IMR-90 (cell line): ENCODE results near the gene ELK3. TPM values are rescaled to one million over a fixed set of nuclear protein-coding genes. Genes with fewer than 3 reads are reported as not detected.
A peak's percentile ranks its signal among the peaks of the same experiment; 100 is the strongest.

ENCODE experiments used
- ATAC-seq: fragments of 200-7000 bp; cut with Tn5 transposase; 2 replicates; pipeline ENCODE4 v1.9.1; 2020; ENCODE audit warnings: low read depth, mild to moderate bottlenecking, moderate library complexity
- BruUV-seq: library from RNA; stranded (reverse); fragments of 400-500 nt; replicated peaks from 2 replicates; lab custom pipeline; 2021; lab: Mats Ljungman, UMichigan
- CTCF ChIA-PET: fragments of 300-600 bp; formaldehyde crosslinking; extraction: SDS; loops from one replicate; lab custom pipeline; 2021; ENCODE audit warnings: antibody characterized with exemption; lab: Yijun Ruan, JAX
- POLR2A ChIA-PET: fragments of 300-600 bp; sonication (Branson Sonifier 250); formaldehyde crosslinking; loops from one replicate; lab custom pipeline; 2022; ENCODE audit warnings: antibody characterized with exemption; ENCODE audit not compliant: unreplicated experiment; lab: Charles Lee
- DNase-seq: peaks from one replicate; pipeline ENCODE4 v3.0.0; 2013
- H2AFZ ChIP-seq: replicated peaks from 2 replicates; pipeline ENCODE3; 2013; ENCODE audit warnings: low read length, mild to moderate bottlenecking; ENCODE audit not compliant: poor library complexity
- H2AK5ac ChIP-seq: 2 replicates; pipeline ENCODE4 v1.6.1; 2013; ENCODE audit warnings: low read depth, low read length, inconsistent platforms
- H2AK9ac ChIP-seq: replicated peaks from 2 replicates; pipeline ENCODE3; 2013; ENCODE audit warnings: mild to moderate bottlenecking, low read depth, low read length, moderate library complexity; ENCODE audit not compliant: poor library complexity
- H2BK120ac ChIP-seq: 2 replicates; pipeline ENCODE4 v1.6.1; 2013; ENCODE audit warnings: low read depth, low read length, inconsistent platforms
- H2BK15ac ChIP-seq: 3 replicates; pipeline ENCODE4 v1.6.1; 2013; ENCODE audit warnings: low read depth, low read length, inconsistent platforms
- H2BK20ac ChIP-seq: 2 replicates; pipeline ENCODE4 v1.6.1; 2013; ENCODE audit warnings: low read depth, mild to moderate bottlenecking, inconsistent platforms, low read length, moderate library complexity
- H2BK5ac ChIP-seq: 2 replicates; pipeline ENCODE4 v1.6.1; 2013; ENCODE audit warnings: mild to moderate bottlenecking, low read depth, low read length, inconsistent platforms; ENCODE audit not compliant: poor library complexity, severe bottlenecking
- H3K14ac ChIP-seq: replicated peaks from 2 replicates; pipeline ENCODE4 v1.6.1; 2013; ENCODE audit warnings: low read depth, low read length, inconsistent platforms
- H3K18ac ChIP-seq: 2 replicates; pipeline ENCODE4 v1.6.1; 2013; ENCODE audit warnings: low read depth, low read length, control low read depth
- H3K23ac ChIP-seq: 2 replicates; pipeline ENCODE4 v1.6.1; 2013; ENCODE audit warnings: low read depth, low read length, inconsistent platforms
- H3K27ac ChIP-seq: 2 replicates; pipeline ENCODE4 v1.5.1; 2013; ENCODE audit warnings: mild to moderate bottlenecking, control low read depth, low read length; ENCODE audit not compliant: insufficient read depth
- H3K27me3 ChIP-seq: 2 replicates; pipeline ENCODE4 v1.6.1; 2013; ENCODE audit warnings: low read length; ENCODE audit not compliant: control insufficient read depth, insufficient read depth
- H3K36me3 ChIP-seq: 2 replicates; pipeline ENCODE4 v1.6.1; 2013; ENCODE audit warnings: low read length, mixed read lengths; ENCODE audit not compliant: control insufficient read depth, insufficient read depth
- H3K4ac ChIP-seq: 2 replicates; pipeline ENCODE4 v1.6.1; 2013; ENCODE audit warnings: low read depth, low read length, inconsistent platforms
- H3K4me1 ChIP-seq: 2 replicates; pipeline ENCODE4 v1.6.1; 2013; ENCODE audit warnings: low read length, mixed read lengths; ENCODE audit not compliant: control insufficient read depth, insufficient read depth
- H3K4me2 ChIP-seq: 2 replicates; pipeline ENCODE4 v1.6.1; 2013; ENCODE audit warnings: low read depth, mild to moderate bottlenecking, control low read depth, low read length, moderate library complexity
- H3K4me3 ChIP-seq: 2 replicates; pipeline ENCODE4 v1.5.1; 2013; ENCODE audit warnings: low read depth, mild to moderate bottlenecking, control low read depth, low read length, moderate library complexity; ENCODE audit not compliant: insufficient read depth
- H3K56ac ChIP-seq: 2 replicates; pipeline ENCODE4 v1.6.1; 2013; ENCODE audit warnings: low read length, inconsistent platforms; ENCODE audit not compliant: insufficient read depth; ENCODE audit errors: extremely low read depth
- H3K79me1 ChIP-seq, 2 experiments: 2 replicates each; pipeline ENCODE4 v1.6.1; 2013; ENCODE audit warnings: low read length in 2 of 2, inconsistent platforms in 1 of 2, low read depth in 1 of 2
- H3K9ac ChIP-seq: 2 replicates; pipeline ENCODE4 v1.6.1; 2013; ENCODE audit warnings: low read depth, low read length, control low read depth
- H3K9me1 ChIP-seq: 2 replicates; pipeline ENCODE4 v1.6.1; 2013; ENCODE audit warnings: low read length, inconsistent platforms; ENCODE audit not compliant: insufficient read depth
- H3K9me3 ChIP-seq: 2 replicates; pipeline ENCODE4 v1.6.1; 2013; ENCODE audit warnings: low read length; ENCODE audit not compliant: control insufficient read depth, insufficient read depth
- H4K20me1 ChIP-seq: 2 replicates; pipeline ENCODE4 v1.6.1; 2013; ENCODE audit warnings: low read length, inconsistent platforms; ENCODE audit not compliant: insufficient read depth
- H4K5ac ChIP-seq: 2 replicates; pipeline ENCODE4 v1.6.1; 2013; ENCODE audit warnings: mild to moderate bottlenecking, low read depth, low read length, control low read depth
- H4K8ac ChIP-seq, 2 experiments: 2 replicates each; pipeline ENCODE4 v1.6.1; 2013; ENCODE audit warnings: low read depth in 2 of 2, low read length in 2 of 2, control low read depth in 1 of 2, inconsistent platforms in 1 of 2
- H4K91ac ChIP-seq: 2 replicates; pipeline ENCODE4 v1.6.1; 2013; ENCODE audit warnings: low read depth, low read length, inconsistent platforms; ENCODE audit not compliant: insufficient read depth
- BHLHE40 ChIP-seq: fragments of 150-350 bp; IDR thresholded peaks from 2 replicates; pipeline ENCODE4 v1.6.1; 2016; ENCODE audit warnings: mild to moderate bottlenecking, low read depth, low read length
- CEBPB ChIP-seq: IDR thresholded peaks from 2 replicates; pipeline ENCODE4 v1.6.1; 2012; ENCODE audit warnings: low read depth, low read length, improper control_type of control experiment
- CHD1 ChIP-seq: IDR thresholded peaks from 2 replicates; pipeline ENCODE4 v1.6.1; 2012; ENCODE audit warnings: low read depth, low read length, improper control_type of control experiment
- CTCF ChIP-seq: conservative IDR thresholded peaks from 2 replicates; pipeline ENCODE4 v1.5.1; 2012; ENCODE audit warnings: mild to moderate bottlenecking, low read depth, low read length, improper control_type of control experiment
- ELK1 ChIP-seq: fragments of 150-350 bp; IDR thresholded peaks from 2 replicates; pipeline ENCODE4 v1.6.1; 2016; ENCODE audit warnings: low read depth, mild to moderate bottlenecking, low read length, moderate library complexity, borderline replicate concordance
- FOS ChIP-seq: fragments of 150-350 bp; IDR thresholded peaks from 2 replicates; pipeline ENCODE4 v1.6.1; 2016; ENCODE audit warnings: low read depth, low read length
- MAFK ChIP-seq: IDR thresholded peaks from 2 replicates; pipeline ENCODE4 v1.6.1; 2012; ENCODE audit warnings: low read depth, low read length, improper control_type of control experiment
- MAZ ChIP-seq: IDR thresholded peaks from 2 replicates; pipeline ENCODE4 v1.6.1; 2012; ENCODE audit warnings: low read depth, mild to moderate bottlenecking, low read length, improper control_type of control experiment, moderate library complexity, borderline replicate concordance
- MXI1 ChIP-seq: IDR thresholded peaks from 2 replicates; pipeline ENCODE4 v1.6.1; 2012; ENCODE audit warnings: low read depth, mild to moderate bottlenecking, low read length, moderate library complexity, borderline replicate concordance
- NFE2L2 ChIP-seq: fragments of 150-350 bp; IDR thresholded peaks from 2 replicates; pipeline ENCODE4 v1.6.1; 2016; ENCODE audit warnings: low read depth, mild to moderate bottlenecking, low read length
- POLR2A ChIP-seq: IDR thresholded peaks from 2 replicates; pipeline ENCODE4 v1.6.1; 2012; ENCODE audit warnings: mild to moderate bottlenecking, low read depth, low read length
- RAD21 ChIP-seq: IDR thresholded peaks from 2 replicates; pipeline ENCODE4 v1.6.1; 2012; ENCODE audit warnings: low read length, improper control_type of control experiment
- RCOR1 ChIP-seq: IDR thresholded peaks from 2 replicates; pipeline ENCODE4 v1.6.1; 2012; ENCODE audit warnings: mild to moderate bottlenecking, low read length, improper control_type of control experiment; ENCODE audit not compliant: insufficient replicate concordance
- RFX5 ChIP-seq: IDR thresholded peaks from 2 replicates; pipeline ENCODE4 v1.8.0; 2012; ENCODE audit warnings: low read depth, mild to moderate bottlenecking, low read length, moderate library complexity
- SMC3 ChIP-seq: fragments of 150-350 bp; IDR thresholded peaks from 2 replicates; pipeline ENCODE4 v1.6.1; 2016; ENCODE audit warnings: low read depth, mild to moderate bottlenecking, antibody characterized with exemption, low read length, moderate library complexity
- WGBS, 2 experiments: methylation state at CpG; one replicate each; pipeline versions ENCODE4 v1.1.5 to v1.1.7; 2013; ENCODE audit warnings: missing lambda C conversion rate in 2 of 2; ENCODE audit not compliant: insufficient read length in 1 of 2; ENCODE audit errors: extremely low coverage in 2 of 2; 5-methylcytosine and 5-hydroxymethylcytosine counted together
- dilution Hi-C: fragments of 300-500 bp; cut with HindIII; formaldehyde crosslinking; loops from one replicate; pipeline ENCODE4 v1.14.3; 2018; ENCODE audit warnings: low sequenced_read_pairs; ENCODE audit not compliant: unreplicated experiment
- in situ Hi-C: fragments of 300-500 bp; cut with MboI; formaldehyde crosslinking; loops from 3 replicates; pipeline ENCODE4 v1.14.3; 2019; ENCODE audit warnings: low sequenced_read_pairs, inconsistent platforms, mixed read lengths
- intact Hi-C: fragments of 100-400 bp; cut with micrococcal nuclease; formaldehyde crosslinking; loops from 2 replicates; pipeline ENCODE4 v1.10.0; 2022
- polyA plus RNA-seq, 3 experiments: library from polyadenylated mRNA; depleted of rRNA; stranded (reverse); fragments of >200 nt; gene quantifications; 2 replicates each; pipeline ENCODE4 v1.2.3, GENCODE V29; 2012; ENCODE audit warnings: low replicate concordance in 1 of 3
- total RNA-seq: library from RNA; depleted of rRNA; stranded (reverse); fragments of >200 nt; gene quantifications from 2 replicates; pipeline ENCODE4 v1.2.3, GENCODE V29; 2012
- TF ChIP-seq, protein P1 (sequence below): fragments of 150-350 bp; IDR thresholded peaks from 2 replicates; pipeline ENCODE4 v1.6.1; 2017; ENCODE audit warnings: mild to moderate bottlenecking, antibody characterized with exemption, low read length, low read depth

Gene ELK3
- total and polyA plus RNA-seq, 2 of the 4 experiments (the other 2 are of a cell fraction) = 14.5 to 27.5 TPM

DNA sequence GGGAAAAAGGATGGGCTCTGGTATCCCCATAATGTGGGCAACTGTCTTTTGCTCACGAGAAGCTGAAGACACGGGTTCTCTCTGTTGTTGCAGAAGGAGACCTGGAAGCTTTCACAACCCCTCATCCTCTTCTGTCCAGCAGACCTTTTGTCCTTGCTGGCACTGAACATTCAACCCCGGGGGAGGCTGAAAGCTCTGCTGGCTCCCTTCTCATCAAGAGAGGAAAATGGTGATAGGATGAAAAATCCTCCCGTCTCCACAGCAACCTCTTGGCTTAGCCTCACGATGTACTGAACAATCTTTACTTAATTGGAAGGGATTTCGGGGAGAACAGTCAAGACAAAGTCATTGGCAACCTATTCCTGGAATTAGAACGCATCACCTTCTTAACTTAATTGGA is 39.0 kb downstream of the ELK3 start:
- ATAC-seq (no peak), DNase-seq (no peak)
- in situ Hi-C loops (no loop called here), intact Hi-C loops (no loop called here), dilution Hi-C loops (no loop called here)
- no peak overlapping the region for H4K5ac ChIP-seq
- no peak overlapping the region; the same call in 1 of the 2 replicates for H3K4ac ChIP-seq
- BruUV-seq = no TSS peak
- H2AK9ac ChIP-seq = no peak overlapping the region
- no peak overlapping the region for H3K27ac ChIP-seq
- no peak overlapping the region for H4K8ac ChIP-seq
- no peak overlapping the region for H3K14ac ChIP-seq
- TF ChIP-seq CHD1 = no peak
- TF ChIP-seq ELK1 = no peak
- no peak for TF ChIP-seq CEBPB
- TF ChIP-seq MXI1 = no peak
- no peak for TF ChIP-seq MAFK
- no peak for TF ChIP-seq SMC3
- TF ChIP-seq RFX5 = no peak
- no peak for TF ChIP-seq RCOR1
- TF ChIP-seq NFE2L2 = no peak
- TF ChIP-seq RAD21 = no peak
- TF ChIP-seq BHLHE40 = no peak
- TF ChIP-seq CTCF = no peak
- TF ChIP-seq MAZ = no peak
- TF ChIP-seq, protein P1, sequence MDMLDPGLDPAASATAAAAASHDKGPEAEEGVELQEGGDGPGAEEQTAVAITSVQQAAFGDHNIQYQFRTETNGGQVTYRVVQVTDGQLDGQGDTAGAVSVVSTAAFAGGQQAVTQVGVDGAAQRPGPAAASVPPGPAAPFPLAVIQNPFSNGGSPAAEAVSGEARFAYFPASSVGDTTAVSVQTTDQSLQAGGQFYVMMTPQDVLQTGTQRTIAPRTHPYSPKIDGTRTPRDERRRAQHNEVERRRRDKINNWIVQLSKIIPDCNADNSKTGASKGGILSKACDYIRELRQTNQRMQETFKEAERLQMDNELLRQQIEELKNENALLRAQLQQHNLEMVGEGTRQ = no peak
- no peak for TF ChIP-seq FOS
- TF ChIP-seq POLR2A = no peak
- ChIA-PET POLR2A (no interaction called here), CTCF (no interaction called here)
- no CpG with 5 or more reads among the region's 7 CpGs for WGBS, 2 experiments
- H3K27me3 ChIP-seq = no peaks in the 10 kb centered on the region
- no peak overlapping the region for H2AFZ ChIP-seq
- no peak overlapping the region for H2BK120ac ChIP-seq
- peaks cover 38% of the 10 kb centered on the region for H3K9me1 ChIP-seq
- H2AK5ac ChIP-seq = peak overlapping the region; percentile 44; the same call in 1 of the 2 replicates
- H3K9me3 ChIP-seq = no peaks in the 10 kb centered on the region
- no peak overlapping the region for H3K18ac ChIP-seq
- H4K20me1 ChIP-seq = peaks cover 72% of the 10 kb centered on the region
- H3K4me3 ChIP-seq = no peak overlapping the region
- peaks cover 47 to 91% of the 10 kb centered on the region in 2 experiments for H3K79me1 ChIP-seq
- H3K36me3 ChIP-seq = peaks cover 7% of the 10 kb centered on the region
- no peak overlapping the region for H3K9ac ChIP-seq
- peaks cover 30% of the 10 kb centered on the region for H3K4me1 ChIP-seq
- no peak overlapping the region for H3K4me2 ChIP-seq
- H2BK15ac ChIP-seq = no peak overlapping the region
- no peak overlapping the region for H3K56ac ChIP-seq
- no peak overlapping the region for H4K91ac ChIP-seq
- no peak overlapping the region; the same call in 1 of the 2 replicates for H2BK20ac ChIP-seq
- H3K23ac ChIP-seq = no peak overlapping the region
- no peak overlapping the region for H2BK5ac ChIP-seq
